AG09309 (cell line): ENCODE results near the gene TSPAN4.

ENCODE experiments used
- DNase-seq: peaks from one replicate; pipeline ENCODE4 v3.0.0-alpha.2; 2010; ENCODE audit warnings: low read depth
- H3K4me3 ChIP-seq: 2 replicates; pipeline ENCODE4 v1.5.1; 2011; ENCODE audit warnings: mild to moderate bottlenecking, low read depth, low read length, moderate library complexity; ENCODE audit not compliant: control insufficient read depth
- TF ChIP-seq, protein P1 (sequence below): IDR thresholded peaks from 2 replicates; pipeline ENCODE4 v1.5.1; 2011; ENCODE audit warnings: mild to moderate bottlenecking, low read depth, low read length, inconsistent platforms; ENCODE audit not compliant: insufficient read depth, control insufficient read depth; ENCODE audit errors: missing control alignments

Gene TSPAN4

GRCh38 chr11:905952-906351 lies 63.3 kb downstream of the TSPAN4 start:
- DNase-seq: no peak
- TF ChIP-seq, protein P1, sequence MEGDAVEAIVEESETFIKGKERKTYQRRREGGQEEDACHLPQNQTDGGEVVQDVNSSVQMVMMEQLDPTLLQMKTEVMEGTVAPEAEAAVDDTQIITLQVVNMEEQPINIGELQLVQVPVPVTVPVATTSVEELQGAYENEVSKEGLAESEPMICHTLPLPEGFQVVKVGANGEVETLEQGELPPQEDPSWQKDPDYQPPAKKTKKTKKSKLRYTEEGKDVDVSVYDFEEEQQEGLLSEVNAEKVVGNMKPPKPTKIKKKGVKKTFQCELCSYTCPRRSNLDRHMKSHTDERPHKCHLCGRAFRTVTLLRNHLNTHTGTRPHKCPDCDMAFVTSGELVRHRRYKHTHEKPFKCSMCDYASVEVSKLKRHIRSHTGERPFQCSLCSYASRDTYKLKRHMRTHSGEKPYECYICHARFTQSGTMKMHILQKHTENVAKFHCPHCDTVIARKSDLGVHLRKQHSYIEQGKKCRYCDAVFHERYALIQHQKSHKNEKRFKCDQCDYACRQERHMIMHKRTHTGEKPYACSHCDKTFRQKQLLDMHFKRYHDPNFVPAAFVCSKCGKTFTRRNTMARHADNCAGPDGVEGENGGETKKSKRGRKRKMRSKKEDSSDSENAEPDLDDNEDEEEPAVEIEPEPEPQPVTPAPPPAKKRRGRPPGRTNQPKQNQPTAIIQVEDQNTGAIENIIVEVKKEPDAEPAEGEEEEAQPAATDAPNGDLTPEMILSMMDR: no peak
- H3K4me3 ChIP-seq: no peak overlapping the region

- no peak for DNase-seq
- TF ChIP-seq, protein P1: no peak
- H3K4me3 ChIP-seq: no peak overlapping the region
Observed at GRCh38 chr11:907668-908067, 65.0 kb downstream of the TSPAN4 start.

GRCh38 chr11:908273-908672 lies 65.6 kb downstream of the TSPAN4 start:
- no peak for DNase-seq
- H3K4me3 ChIP-seq: no peak overlapping the region
- TF ChIP-seq, protein P1: no peak

- H3K4me3 ChIP-seq: no peak overlapping the region; the same call in 1 of the 2 replicates
- TF ChIP-seq, protein P1: no peak
- no peak for DNase-seq
Observed at GRCh38 chr11:909406-909805, 66.8 kb downstream of the TSPAN4 start.

GRCh38 chr11:910044-910588 lies 67.5 kb downstream of the TSPAN4 start:
- no peak for DNase-seq
- peak overlapping the region; percentile 96 for H3K4me3 ChIP-seq

DNA sequence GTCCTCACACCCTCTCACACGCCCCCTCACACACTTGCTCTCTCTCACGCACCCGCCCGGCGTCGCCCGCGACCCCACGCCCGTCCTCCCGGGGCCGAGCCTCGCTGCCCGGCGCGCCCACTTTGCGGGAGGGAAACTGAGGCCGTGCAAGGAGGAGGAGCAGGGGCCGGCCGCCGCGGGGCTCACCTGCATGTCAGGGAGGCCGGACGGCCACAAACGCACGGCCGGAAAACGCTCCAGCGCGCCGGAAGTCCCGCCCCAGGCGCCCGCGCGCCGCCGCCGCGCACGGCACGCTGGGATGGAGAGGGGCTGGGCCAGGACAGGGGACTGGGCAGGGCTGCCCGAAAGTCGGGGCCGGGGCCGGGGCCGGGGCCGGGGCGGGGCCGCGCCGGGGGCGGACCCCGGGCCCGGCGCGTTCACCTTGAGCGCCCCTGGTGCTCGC lies 68.0 kb downstream of the TSPAN4 start, which contains the start of gene CHID1:
Gene CHID1 (minus strand): TSS at position 222 of the 442 bp plus-strand sequence. CDS start 5,994 bp downstream, outside the sequence.
- TF ChIP-seq, protein P1: no peak
- H3K4me3 ChIP-seq: peak within 1 kb of the TSS; percentile 96
- no peak for DNase-seq

More at GRCh38 chr11:910044-910588, 67.5 kb downstream of the TSPAN4 start:
- TF ChIP-seq, protein P1: no peak
